Erythroblast (primary cell): ENCODE measurements around the gene SRGAP1.
"Not testable (repeated sequence)": the region's sequence is repeated elsewhere in the genome, so short reads cannot be mapped to it uniquely, and the experiment has no call there.

Experiments used
- DNase-seq, 2 experiments: peaks; one replicate each; lab custom pipeline; 2025; lab: John Stamatoyannopoulos, UW
- GATA1 ChIP-seq: IDR thresholded peaks from 2 replicates; pipeline ENCODE4 v1.6.1; 2011; ENCODE audit warnings: low read depth, mild to moderate bottlenecking, control low read depth, low read length, moderate library complexity
- POLR2A ChIP-seq: IDR thresholded peaks from 2 replicates; pipeline ENCODE4 v1.6.1; 2011; ENCODE audit warnings: mild to moderate bottlenecking, low read length

Gene SRGAP1

DNA sequence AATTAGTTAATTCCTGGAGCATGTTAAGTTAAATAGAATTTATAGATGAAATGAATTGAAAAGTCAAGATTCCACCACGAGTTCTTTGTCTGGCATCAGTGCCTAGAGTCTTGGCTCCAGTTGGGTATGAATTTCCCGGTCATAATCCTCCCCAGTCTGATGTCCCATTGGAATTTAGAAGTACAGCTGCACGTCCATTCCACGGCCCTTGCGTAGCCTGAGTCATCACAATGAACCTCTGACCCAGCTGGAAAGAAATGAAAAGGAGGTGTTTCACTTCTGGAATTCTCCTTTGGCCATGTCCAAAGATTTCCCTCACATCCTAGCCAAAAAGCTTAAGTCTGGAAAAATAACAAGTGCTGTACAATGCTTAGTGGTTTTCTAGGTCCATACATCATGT, 254.9 kb downstream of the SRGAP1 start:
- no peak for DNase-seq
- TF ChIP-seq POLR2A (no peak), GATA1 (no peak)

DNA sequence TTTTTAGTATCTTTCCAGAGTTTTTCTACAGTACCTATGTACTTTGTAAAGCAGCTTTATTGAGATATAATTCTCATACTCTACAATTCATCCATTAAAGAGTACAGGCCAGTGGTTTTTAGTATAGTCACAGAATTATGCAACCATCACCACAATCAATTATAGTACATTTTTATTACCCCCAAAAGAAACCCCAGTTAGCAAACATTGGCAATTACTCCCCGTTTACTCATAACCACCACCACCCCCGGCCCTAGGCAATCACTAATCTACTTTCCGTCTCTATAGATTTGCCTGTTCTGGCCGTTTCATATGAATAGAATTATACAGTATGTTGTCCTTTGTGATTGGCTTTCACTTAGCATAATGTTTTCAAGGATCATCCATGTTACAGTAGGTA, 257.8 kb downstream of the SRGAP1 start:
- TF ChIP-seq POLR2A = no peak
- no peak for TF ChIP-seq GATA1
- DNase-seq = no peak

DNA sequence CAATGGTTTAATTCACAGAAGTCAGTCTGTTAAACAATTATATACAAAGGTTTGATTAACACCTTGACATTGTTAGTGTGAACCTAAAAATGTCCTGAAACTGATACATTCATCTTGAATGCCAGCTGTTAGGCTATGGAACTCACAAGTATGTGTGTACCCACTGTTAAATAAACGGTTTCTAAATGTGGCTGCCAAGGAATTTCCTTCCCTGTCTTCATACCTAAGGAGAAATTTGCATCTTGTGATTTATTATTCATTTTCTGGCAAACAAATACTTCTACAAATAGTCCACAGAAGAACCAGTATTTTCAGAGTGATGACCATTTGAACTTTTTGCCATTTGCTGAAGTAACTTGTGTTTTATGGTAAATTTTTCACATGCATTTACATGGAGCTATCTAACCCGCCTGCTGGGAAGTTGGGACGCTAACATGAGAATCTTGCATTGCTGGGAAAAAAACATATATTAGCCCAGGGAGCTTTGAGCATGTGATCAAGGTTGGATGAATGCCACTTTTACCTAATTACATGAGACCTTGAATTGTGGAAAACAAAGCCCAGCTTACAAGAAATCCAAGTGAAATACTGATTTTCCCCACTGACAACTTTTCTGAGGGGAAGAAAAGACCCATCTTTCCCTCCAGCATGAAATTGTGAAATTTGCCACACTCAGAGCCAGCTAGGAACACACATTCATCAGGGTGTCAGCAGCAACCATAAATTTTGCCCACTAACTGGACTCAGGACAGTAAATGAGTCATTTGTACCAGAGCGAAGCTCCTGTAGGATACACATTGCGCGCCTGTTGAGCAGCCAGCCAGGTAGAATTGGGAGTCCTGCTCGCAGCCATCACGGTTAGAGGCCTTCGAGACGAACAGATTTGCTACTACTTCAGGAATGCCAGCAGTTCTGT, 259.6 kb downstream of the SRGAP1 start:
- no peak for TF ChIP-seq POLR2A
- TF ChIP-seq GATA1 = no peak
- no peak for DNase-seq

DNA sequence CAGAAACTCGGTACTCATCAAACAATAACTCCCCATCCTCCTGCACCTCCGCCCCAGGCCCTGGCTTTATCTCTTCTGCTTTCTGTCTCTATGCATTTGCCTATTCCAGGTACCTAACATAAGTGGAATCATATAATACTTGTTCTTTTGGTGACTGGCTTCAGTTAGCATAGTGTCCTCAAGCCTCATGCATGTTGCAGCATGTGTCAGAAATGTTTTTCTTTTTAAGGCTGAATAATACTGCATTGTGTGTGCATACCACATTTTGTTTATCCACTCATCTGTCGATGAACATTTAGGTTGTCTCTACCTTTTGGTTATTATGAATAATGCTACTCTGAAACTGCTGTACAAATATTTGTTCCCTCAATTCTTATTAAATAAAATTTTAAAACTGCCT, 260.5 kb downstream of the SRGAP1 start:
- TF ChIP-seq GATA1 (no peak), POLR2A (no peak)
- DNase-seq = no peak

DNA sequence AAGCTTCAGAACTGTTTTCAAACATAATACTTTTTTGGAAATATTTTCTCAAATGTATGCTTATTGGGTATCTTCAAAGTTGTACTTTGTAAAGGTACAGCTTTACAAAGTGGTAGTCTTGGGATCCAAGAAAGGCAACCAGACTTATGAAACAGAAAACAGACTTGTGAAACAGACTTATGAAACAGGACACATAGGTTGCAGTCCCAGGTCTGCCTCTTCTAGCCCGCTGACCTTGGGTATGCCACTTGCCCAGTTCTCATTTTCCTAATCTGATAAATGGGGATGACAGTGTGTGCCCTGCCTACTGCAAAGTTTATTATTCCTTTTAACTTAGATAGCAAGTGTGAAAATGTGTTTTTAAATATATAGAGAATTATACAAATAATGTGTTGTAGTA, 263.3 kb downstream of the SRGAP1 start:
- no peak for DNase-seq
- TF ChIP-seq POLR2A (no peak), GATA1 (no peak)

DNA sequence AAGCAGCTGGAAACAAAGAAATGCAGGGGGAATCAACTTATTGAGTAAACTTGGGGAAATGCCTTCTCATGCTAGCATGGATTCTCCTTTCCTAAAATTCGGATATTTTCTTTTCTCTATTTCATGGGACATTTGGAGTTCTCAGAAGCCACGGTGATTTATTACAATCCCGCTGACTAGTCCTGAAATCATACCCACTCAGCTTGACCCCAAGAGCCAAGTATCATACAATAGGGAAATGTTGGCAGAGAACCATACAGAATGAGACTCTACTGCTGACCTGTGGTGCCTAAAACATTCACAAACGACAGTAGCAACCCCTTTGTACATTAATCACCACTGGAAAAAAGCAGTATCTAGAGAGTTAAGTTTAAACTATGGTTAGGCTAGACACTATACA, 265.2 kb downstream of the SRGAP1 start:
- no peak for TF ChIP-seq POLR2A
- no peak for TF ChIP-seq GATA1

DNA sequence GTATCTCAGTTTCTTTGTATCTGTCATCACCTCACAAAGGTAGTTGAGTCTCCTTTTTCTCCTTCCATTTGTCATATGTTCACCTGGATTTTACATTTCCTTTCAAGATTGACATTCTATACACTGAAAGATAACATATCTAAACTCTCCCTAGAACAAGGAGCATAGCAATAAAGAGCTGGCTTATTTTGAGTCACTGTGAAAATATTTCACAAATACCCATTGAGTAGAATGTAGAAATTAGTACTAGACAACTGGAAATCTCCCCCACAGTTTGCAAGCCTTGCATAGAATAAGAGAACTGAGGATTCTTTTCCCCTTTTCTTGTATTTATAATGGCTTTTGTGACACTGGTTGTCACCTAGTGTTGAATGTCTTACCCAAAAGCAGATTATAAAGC, 266.4 kb downstream of the SRGAP1 start:
- no peak for DNase-seq
- TF ChIP-seq POLR2A (no peak), GATA1 (no peak)

More for the DNA sequence above, 265.2 kb downstream of the SRGAP1 start:
- no peak for DNase-seq

DNA sequence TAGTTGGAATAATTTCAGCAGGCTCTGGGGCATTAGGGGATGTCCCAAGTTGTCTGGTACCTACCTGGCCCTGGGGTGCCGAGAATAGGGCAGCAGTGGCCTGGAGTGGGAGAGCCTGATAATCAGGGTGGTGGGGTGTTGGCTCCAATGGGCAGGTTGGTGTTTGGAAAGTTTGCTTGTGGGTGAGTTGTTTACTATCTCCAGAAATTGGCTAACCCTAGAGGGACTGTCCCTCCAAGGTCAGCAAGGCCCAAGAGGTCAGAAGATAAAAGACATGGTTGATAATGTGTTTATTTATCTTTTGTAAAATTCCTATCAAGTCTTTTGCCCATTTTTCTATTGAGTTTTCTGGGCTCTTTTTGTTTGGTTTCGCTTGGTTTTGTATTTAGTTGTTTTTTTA, 272.5 kb downstream of the SRGAP1 start:
- no peak for TF ChIP-seq GATA1
- no peak for TF ChIP-seq POLR2A
- no peak for DNase-seq

DNA sequence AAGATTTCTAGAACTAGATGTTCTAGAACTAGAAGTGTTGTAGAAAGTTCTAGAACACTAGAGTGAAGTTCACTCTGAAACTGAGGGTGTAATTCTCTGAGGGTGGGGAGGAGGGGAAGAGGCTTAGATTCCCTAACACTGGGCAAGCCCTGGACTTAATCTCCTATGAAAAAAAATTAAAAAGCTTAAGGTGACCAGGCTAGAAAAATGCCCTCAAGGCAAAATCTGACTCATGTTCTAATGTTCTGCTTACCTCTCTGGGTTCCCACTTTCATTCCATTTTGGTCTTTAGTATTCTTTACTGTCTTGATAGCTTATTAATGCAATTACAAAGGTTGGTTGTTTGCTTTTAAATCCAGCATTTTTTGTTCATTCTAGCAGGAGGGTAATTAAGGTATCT, 276.1 kb downstream of the SRGAP1 start:
- no peak for DNase-seq
- TF ChIP-seq POLR2A (no peak), GATA1 (no peak)

DNA sequence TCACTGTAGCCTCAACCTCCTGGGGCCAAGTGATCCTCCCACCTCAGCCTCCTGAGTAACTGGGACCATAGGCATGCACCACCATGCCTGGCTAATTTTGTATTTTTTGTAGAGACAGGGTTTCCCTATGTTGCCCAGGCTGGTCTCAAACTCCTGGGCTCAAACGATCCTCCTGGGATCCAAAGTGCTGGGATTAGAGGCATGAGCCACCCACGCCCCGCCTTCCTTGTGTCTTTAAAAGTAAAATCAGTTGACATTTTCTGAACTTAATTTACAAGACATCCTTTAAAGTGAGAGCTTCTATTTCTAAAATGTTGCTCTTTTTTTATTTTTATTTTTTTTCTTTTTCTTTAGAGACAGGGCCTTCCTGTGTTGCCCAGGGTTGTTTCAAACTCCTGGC, 276.6 kb downstream of the SRGAP1 start:
- DNase-seq = not testable (repeated sequence)

DNA sequence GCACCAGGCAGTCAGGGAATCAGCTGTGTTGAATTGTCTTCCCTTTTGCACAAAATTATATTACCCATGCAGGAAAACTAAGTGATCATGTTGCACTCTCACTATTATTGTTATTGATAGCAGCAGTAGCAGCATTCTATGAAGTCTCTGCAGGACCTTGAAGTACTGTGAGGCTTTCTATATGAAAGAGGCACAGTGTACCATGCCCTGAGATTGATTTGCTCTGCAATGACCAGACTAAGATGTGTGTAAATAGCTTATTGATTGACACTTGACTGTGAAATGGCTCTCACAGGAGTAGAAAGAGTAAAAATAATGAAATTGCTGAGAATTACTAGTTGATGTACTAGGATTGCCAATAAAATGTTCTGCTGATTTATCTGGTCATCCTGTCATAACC, 277.7 kb downstream of the SRGAP1 start:
- TF ChIP-seq POLR2A = no peak
- TF ChIP-seq GATA1 = no peak
- DNase-seq = no peak

DNA sequence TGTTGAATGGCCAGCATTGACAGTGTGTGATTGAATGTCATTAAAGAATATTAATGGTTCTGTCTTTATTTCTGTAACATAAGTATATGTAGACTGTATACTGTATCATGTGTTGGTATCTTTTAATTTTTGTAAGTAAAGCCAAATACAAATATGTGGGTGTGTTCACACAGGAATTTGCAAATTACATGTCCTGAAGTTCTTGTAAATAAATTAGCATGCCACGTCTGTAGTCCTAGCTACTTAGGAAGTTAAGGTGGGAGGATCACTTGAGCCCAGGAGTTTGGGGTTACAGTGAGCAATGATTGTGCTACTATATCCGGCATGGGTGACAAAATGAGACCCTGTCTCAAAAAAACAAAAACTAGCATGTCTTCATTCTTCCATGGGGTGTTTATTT, 278.5 kb downstream of the SRGAP1 start:
- DNase-seq = no peak
- TF ChIP-seq POLR2A (no peak), GATA1 (no peak)

DNA sequence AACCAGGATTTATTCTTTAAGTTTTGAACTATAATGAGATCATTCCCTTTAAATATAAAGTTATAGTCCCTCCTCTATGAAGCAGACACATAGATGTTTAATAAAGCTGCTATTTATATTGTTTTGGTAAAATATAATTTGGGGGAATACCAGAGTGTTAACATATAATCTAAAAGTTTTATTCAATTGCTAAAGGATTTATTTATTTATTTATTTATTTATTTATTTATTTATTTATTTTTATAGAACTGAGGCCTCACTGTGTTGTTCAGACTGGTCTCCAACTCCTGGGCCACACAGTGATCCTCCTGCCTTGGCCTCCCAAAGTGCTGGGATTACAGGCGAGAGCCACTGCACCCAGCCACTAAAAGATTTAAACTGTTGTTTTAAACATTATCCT, 278.9 kb downstream of the SRGAP1 start:
- no peak for DNase-seq
- TF ChIP-seq GATA1 = no peak

DNA sequence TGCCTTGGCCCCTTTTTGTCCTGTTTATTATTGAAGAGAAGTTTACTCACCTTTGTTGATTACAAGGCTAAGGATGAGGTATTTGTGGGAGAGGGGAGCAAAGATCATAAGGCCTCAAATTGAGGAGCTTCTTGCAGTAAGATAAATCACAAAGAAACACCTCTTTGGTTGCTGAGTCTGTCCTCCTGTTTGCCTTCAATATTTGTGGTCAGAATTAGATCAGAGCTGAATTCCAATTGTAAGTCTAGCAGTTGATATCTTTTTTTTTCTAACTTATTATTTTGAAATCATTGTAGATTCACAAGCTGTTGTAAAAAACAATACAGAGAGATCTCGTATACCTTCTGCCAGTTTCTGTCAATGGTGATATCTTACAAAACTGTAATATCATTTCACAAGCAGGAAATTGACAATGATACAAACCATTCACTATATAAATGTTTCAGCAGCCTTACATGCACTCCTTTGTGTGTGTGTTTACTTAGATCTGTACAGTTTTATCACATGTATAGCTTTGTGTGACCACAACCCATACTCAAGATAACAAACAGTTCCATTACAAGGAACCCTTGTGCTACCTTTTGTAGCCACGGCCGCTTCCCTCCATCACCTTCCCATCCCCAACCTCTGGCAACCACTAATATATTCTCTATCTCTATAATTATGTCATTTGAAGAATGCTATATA, 280.2 kb downstream of the SRGAP1 start:
- no peak for TF ChIP-seq GATA1
- no peak for TF ChIP-seq POLR2A
- DNase-seq = no peak

DNA sequence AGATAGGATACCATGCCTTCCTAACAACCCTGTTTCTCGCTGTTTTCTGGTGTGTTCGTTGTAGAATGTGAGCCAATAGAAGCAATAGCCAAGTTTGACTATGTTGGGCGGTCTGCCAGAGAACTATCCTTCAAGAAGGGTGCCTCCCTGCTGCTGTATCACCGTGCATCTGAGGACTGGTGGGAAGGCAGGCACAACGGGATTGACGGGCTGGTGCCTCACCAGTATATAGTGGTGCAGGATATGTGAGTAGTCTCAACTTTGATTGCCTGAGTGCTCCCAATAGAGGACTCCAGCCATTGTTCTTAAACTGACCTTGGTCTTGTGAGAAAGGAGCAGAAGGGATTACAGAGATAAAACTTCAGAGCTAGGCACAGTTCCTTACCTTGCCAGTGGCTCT, 281.4 kb downstream of the SRGAP1 start:
- TF ChIP-seq GATA1 (no peak), POLR2A (no peak)
- DNase-seq = peak; percentile 32 to 57
